Chondrocyte (in vitro differentiated cells): ENCODE measurements around the gene AGBL5. TPM values are rescaled to one million over a fixed set of nuclear protein-coding genes. Genes with fewer than 3 reads are reported as not detected.

Experiments
- DNase-seq: peaks from one replicate; pipeline ENCODE4 v3.0.0; 2021; ENCODE audit warnings: mixed read lengths, low spot score
- H3K27ac Mint-ChIP-seq: one replicate; pipeline ENCODE4 v1.8.0; 2021; ENCODE audit warnings: mild to moderate bottlenecking, moderate library complexity, mixed read lengths; ENCODE audit not compliant: unreplicated experiment
- H3K27me3 Mint-ChIP-seq: 2 replicates; pipeline ENCODE4 v1.8.0; 2021; ENCODE audit warnings: low read depth, mixed read lengths
- H3K36me3 Mint-ChIP-seq: 2 replicates; pipeline ENCODE4 v1.8.0; 2021; ENCODE audit warnings: low read depth, mixed read lengths
- H3K4me1 Mint-ChIP-seq: 2 replicates; pipeline ENCODE4 v1.8.0; 2021; ENCODE audit warnings: low read depth, mild to moderate bottlenecking, mixed read lengths
- H3K4me3 Mint-ChIP-seq: one replicate; pipeline ENCODE4 v1.8.0; 2021; ENCODE audit warnings: mild to moderate bottlenecking, moderate library complexity, mixed read lengths; ENCODE audit not compliant: unreplicated experiment
- H3K9me3 Mint-ChIP-seq: 2 replicates; pipeline ENCODE4 v1.8.0; 2021; ENCODE audit warnings: low read depth, mixed read lengths
- CTCF ChIP-seq: fragments of 200-600 bp; sonication (generic); IDR thresholded peaks from 2 replicates; pipeline ENCODE4 v1.5.0; 2021; ENCODE audit warnings: antibody characterized with exemption, mild to moderate bottlenecking, moderate library complexity
- total RNA-seq: library from RNA; stranded (reverse); gene quantifications from 3 replicates; pipeline ENCODE4 v1.2.1, GENCODE V29; 2021

Gene AGBL5
- total RNA-seq, 1 donor from 2014 or later: 16.3 TPM

DNA sequence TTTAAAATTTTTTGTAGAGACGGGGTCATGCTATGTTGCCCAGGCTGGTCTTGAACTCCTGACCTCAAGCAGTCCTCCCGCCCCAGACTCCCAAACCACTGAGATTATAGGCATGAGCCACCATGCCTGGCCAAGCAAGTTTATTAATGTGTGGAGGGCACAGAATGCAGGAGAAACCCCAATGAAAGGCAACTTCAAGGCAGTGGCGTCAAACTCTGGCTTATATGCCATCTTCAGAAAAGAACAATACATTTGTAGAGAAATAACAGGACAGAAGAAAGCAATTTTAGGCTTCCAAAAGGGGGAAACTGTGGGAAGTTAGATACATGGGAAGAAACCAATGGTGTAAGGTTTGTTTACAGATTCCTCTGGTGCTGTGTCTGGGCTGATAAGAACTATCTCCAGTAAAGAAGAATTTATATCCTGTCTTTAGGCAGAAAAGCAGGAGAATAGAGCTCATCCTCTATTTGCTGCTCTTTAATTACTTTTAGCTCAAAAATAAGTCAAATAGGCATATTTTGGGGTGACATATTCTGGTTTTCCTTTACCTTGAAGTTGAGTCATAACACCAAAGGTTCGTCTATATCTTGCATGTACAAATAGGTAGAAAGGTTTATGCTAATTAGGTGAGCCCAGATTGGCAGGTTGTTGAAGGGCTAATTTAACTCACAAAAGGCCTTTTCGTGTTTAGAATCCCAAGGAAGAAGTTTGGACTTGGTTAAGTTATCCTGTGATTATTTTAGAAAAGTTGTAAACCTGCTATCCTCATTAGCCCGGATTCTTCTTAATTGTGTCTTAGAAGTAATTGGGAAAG, 44.7 kb upstream of the AGBL5 start:
- no peak overlapping the region for H3K27ac Mint-ChIP-seq
- TF ChIP-seq CTCF: no peak
- no peak overlapping the region for H3K4me3 Mint-ChIP-seq
- no peaks in the 10 kb centered on the region for H3K27me3 Mint-ChIP-seq
- peaks cover 18% of the 10 kb centered on the region for H3K4me1 Mint-ChIP-seq
- no peaks in the 10 kb centered on the region for H3K9me3 Mint-ChIP-seq
- H3K36me3 Mint-ChIP-seq: no peaks in the 10 kb centered on the region
- no peak for DNase-seq

DNA sequence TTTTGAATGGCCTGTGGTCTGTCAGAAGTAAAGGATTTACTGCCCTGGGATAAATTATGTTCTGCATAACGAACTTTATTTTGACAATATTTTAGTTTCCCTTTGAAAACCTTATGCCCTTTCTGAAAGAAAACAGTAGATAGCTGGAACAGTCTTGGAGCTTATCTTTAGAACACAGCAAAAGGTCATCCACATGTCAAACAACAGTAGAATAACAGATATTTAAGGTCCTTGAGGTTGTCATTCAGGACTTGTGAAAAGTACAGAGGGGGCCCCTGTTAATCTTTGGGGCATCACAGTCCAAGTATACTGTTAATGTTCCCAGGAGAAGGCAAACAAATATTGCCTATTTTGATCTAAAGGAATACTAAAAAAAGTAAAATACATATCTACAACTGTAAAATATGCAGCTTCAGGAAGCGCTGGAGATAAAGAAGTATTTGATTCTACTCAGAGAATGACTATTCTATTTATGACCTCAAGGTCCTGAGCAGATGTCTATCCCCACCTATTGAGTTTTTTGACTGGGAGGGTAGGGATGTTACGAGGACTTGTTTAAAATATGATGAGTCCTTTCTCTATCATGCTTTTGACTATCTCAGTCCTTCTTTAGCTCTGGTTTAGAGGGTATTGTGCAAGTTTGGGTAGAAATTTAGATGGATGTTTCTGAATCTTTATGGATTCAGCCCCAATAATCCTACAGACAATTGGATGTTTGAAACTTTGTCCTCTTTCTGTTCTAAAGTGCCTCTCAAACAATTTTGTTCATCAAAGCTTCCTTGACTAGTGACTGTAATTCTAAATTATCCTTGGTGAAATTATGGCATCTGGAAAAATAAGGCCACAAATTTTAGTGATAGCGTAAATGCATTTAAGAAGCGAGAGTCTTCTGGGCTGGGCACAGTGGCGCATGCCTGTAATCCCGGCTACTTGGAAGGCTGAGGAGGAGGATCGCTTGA, 43.8 kb upstream of the AGBL5 start:
- TF ChIP-seq CTCF: no peak
- Mint-ChIP-seq H3K4me3 (no peak overlapping the region), H3K36me3 (no peaks in the 10 kb centered on the region), H3K27ac (no peak overlapping the region), H3K27me3 (no peaks in the 10 kb centered on the region), H3K4me1 (peaks cover 22% of the 10 kb centered on the region), H3K9me3 (no peaks in the 10 kb centered on the region)
- no peak for DNase-seq

DNA sequence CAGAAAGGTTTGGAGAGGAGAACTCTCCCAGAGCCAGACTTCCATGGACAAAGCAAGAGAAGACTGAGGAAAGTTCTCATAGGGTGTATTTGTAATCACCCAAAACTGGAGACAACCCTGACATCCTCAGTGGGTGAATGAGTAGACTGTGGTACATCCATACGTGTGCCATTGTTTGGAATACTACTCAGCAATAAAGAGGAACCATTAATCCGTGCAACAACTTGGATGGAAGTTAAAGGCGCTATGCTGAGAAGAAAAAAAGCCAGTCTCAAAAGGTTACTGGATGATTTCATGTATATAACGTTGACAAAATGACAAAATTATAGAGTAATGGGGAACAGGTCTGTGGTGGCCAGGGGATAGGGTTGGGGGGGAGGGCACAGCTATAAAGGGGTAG, 42.8 kb upstream of the AGBL5 start:
- DNase-seq: no peak
- TF ChIP-seq CTCF: no peak
- Mint-ChIP-seq H3K36me3 (no peaks in the 10 kb centered on the region), H3K4me1 (peaks cover 24% of the 10 kb centered on the region), H3K4me3 (no peak overlapping the region), H3K27me3 (no peaks in the 10 kb centered on the region), H3K9me3 (no peaks in the 10 kb centered on the region), H3K27ac (no peak overlapping the region)

DNA sequence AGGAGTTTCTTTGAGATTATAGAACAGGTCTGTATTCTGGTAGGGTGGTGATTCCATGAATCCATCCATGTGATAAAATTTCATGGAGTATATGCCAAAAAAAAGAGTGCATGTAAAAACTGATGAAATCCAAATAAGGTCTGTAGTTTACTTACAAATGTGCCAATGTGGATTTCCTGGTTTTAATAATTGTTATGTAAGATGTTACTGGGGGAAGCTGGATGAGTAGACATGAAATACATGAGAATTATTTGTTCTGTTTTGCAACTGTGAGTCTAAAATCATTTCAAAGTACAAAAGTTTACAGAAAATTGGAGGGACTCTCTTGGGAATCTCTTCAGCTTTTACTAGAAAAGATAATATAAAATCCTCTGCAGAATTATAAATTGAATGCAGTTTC, 42.4 kb upstream of the AGBL5 start:
- Mint-ChIP-seq H3K4me1 (peaks cover 20% of the 10 kb centered on the region), H3K9me3 (no peaks in the 10 kb centered on the region), H3K27me3 (no peaks in the 10 kb centered on the region), H3K27ac (no peak overlapping the region), H3K36me3 (no peaks in the 10 kb centered on the region), H3K4me3 (no peak overlapping the region)
- no peak for DNase-seq
- TF ChIP-seq CTCF: no peak

DNA sequence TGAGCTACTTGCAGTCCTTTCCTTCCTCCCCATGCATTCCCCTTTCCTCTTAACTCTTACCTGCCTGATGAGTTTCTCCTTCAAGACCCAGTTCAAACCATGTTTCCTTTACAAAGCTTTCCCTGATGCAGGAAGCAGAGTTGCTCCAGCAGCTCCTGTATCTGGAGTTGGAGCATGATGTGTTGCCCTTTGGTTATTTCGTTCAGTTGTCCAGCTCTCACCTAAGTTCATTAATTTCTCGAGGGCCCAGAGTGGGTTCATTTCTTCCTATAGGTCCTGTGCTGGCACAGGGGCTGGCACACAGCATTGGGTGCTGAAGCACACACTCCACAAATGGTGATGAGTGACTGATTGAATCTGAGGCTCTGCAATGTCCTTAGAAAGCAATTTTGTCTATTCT, 41.8 kb upstream of the AGBL5 start:
- H3K27me3 Mint-ChIP-seq: no peaks in the 10 kb centered on the region
- H3K9me3 Mint-ChIP-seq: no peaks in the 10 kb centered on the region
- no peak for DNase-seq
- H3K4me1 Mint-ChIP-seq: peaks cover 20% of the 10 kb centered on the region
- no peak for TF ChIP-seq CTCF
- no peaks in the 10 kb centered on the region for H3K36me3 Mint-ChIP-seq
- no peak overlapping the region for H3K4me3 Mint-ChIP-seq
- peak overlapping the region; percentile 32 for H3K27ac Mint-ChIP-seq
